Sigmoid colon (tissue), 7 donors: ENCODE data around the gene CLIP4. TPM values are rescaled to one million over a fixed set of nuclear protein-coding genes. Genes with fewer than 3 reads are reported as not detected.

Experiments used
- DNase-seq: peaks from one replicate; pipeline ENCODE4 v3.0.0-alpha.2; 2019
- H3K27ac ChIP-seq, 4 donors: fragments of 200-600 bp; sonication (generic); one replicate each; pipeline ENCODE4 v1.5.1; 2016 to 2019; ENCODE audit warnings: mild to moderate bottlenecking in 1 of 4
- H3K27me3 ChIP-seq, 3 donors: fragments of 200-600 bp; sonication (generic); one replicate each; pipeline ENCODE4 v1.5.1; 2019; ENCODE audit warnings: mild to moderate bottlenecking in 1 of 3
- H3K36me3 ChIP-seq, 4 donors: fragments of 200-600 bp; sonication (generic); one replicate each; pipeline ENCODE4 v1.5.1; 2016 to 2019
- H3K4me1 ChIP-seq, 4 donors: fragments of 200-600 bp; sonication (generic); one replicate each; pipeline ENCODE4 v1.5.1; 2017 to 2019
- H3K4me3 ChIP-seq, 4 donors: fragments of 200-600 bp; sonication (generic); one replicate each; pipeline ENCODE4 v1.5.1; 2017 to 2019; ENCODE audit warnings: mild to moderate bottlenecking in 2 of 4, moderate library complexity in 1 of 4
- H3K9me3 ChIP-seq, 4 donors: fragments of 200-600 bp in 3 of 4; sonication (generic) in 3 of 4; one replicate each; pipeline versions ENCODE4 v1.5.1 to v1.6.1; 2013 to 2019
- CTCF ChIP-seq, 4 experiments: fragments of 450-650 bp in 3 of 4; fragments of 200-600 bp in 1 of 4; IDR thresholded peaks; one replicate each; pipeline ENCODE4 v1.5.1; 2016 to 2019; ENCODE audit warnings: antibody characterized with exemption in 4 of 4, mild to moderate bottlenecking in 3 of 4, moderate library complexity in 2 of 4
- EP300 ChIP-seq, 4 donors: sonication (generic); formaldehyde crosslinking; IDR thresholded peaks; one replicate each; pipeline ENCODE4 v1.6.1; 2017; ENCODE audit warnings: antibody characterized with exemption in 4 of 4
- POLR2A ChIP-seq, 2 donors: fragments of 450-650 bp; IDR thresholded peaks; one replicate each; pipeline ENCODE4 v1.6.1; 2016; ENCODE audit warnings: antibody characterized with exemption in 2 of 2, mild to moderate bottlenecking in 2 of 2, moderate library complexity in 2 of 2
- POLR2AphosphoS5 ChIP-seq, 4 donors: sonication (generic); formaldehyde crosslinking; IDR thresholded peaks; one replicate each; pipeline ENCODE4 v1.6.1; 2017; ENCODE audit warnings: antibody characterized with exemption in 4 of 4
- WGBS, 2 donors: extraction: QIAGEN DNeasy Blood & Tissue Kit; methylation state at CpG; one replicate each; pipeline ENCODE4 v1.1.7; 2013; 5-methylcytosine and 5-hydroxymethylcytosine counted together
- intact Hi-C: fragments of 100-400 bp; cut with DNase I; formaldehyde crosslinking; loops from one replicate; pipeline ENCODE4 v1.15.1; 2023
- polyA plus RNA-seq, 3 donors: library from polyadenylated mRNA; stranded (reverse); fragments of 200-250 nt; gene quantifications; one replicate each; pipeline ENCODE4 v1.2.3, GENCODE V29; 2013
- total RNA-seq, 4 donors: library from RNA; depleted of rRNA; stranded (reverse); fragments of >200 nt; gene quantifications; one replicate each; pipeline ENCODE4 v1.1.0, GENCODE V29; 2016
- donor health status: healthy with polysubstance abuse.
- donor health status: Bipolar disorder and iron deficiency.
- donor health status: healthy.

The CLIP4 gene
- total and polyA plus RNA-seq, 7 donors: 1.8 to 94.6 (median 68.5) TPM

GRCh38 chr2:29139152-29139551, 23.9 kb downstream of the CLIP4 start:
- no peaks in the 10 kb centered on the region for H3K4me1 ChIP-seq
- H3K9me3 ChIP-seq: no peaks in the 10 kb centered on the region
- no peaks in the 10 kb centered on the region for H3K27me3 ChIP-seq
- intact Hi-C loops: no loop called here
- no peak overlapping the region for H3K4me3 ChIP-seq
- DNase-seq: no peak
- WGBS, 2 donors: 92 to 93% methylated on average over 3 of the region's 3 CpGs
- H3K27ac ChIP-seq: no peak overlapping the region
- TF ChIP-seq EP300 (IDR thresholded peaks at IDR 0.05) (no peak), CTCF (IDR thresholded peaks at IDR 0.05) (no peak), POLR2AphosphoS5 (IDR thresholded peaks at IDR 0.05) (no peak), POLR2A (IDR thresholded peaks at IDR 0.05) (no peak)
- peaks cover 3 to 40% (median 7%) of the 10 kb centered on the region in 4 donors for H3K36me3 ChIP-seq

- 21 to 51% methylated on average over 1 of the region's 1 CpG for WGBS, 2 donors
- no peaks in the 10 kb centered on the region for H3K4me1 ChIP-seq
- H3K27me3 ChIP-seq: no peaks in the 10 kb centered on the region
- H3K36me3 ChIP-seq: peaks cover 4 to 40% (median 11%) of the 10 kb centered on the region in 4 donors
- no peak overlapping the region for H3K27ac ChIP-seq
- H3K9me3 ChIP-seq: no peaks in the 10 kb centered on the region
- DNase-seq: no peak
- no peak for TF ChIP-seq CTCF (IDR thresholded peaks at IDR 0.05)
- TF ChIP-seq EP300 (IDR thresholded peaks at IDR 0.05): no peak
- TF ChIP-seq POLR2A (IDR thresholded peaks at IDR 0.05): no peak
- TF ChIP-seq POLR2AphosphoS5 (IDR thresholded peaks at IDR 0.05): no peak
- no peak overlapping the region for H3K4me3 ChIP-seq
- intact Hi-C loops: no loop called here
Observed at GRCh38 chr2:29139731-29140130, 24.5 kb downstream of the CLIP4 start.

GRCh38 chr2:29143657-29144056, 28.4 kb downstream of the CLIP4 start:
- Histone ChIP-seq H3K4me3 (no peak overlapping the region), H3K27me3 (no peaks in the 10 kb centered on the region), H3K27ac (no peak overlapping the region), H3K36me3 (peaks cover 11 to 41% (median 16%) of the 10 kb centered on the region in 4 donors), H3K4me1 (no peaks in the 10 kb centered on the region), H3K9me3 (no peaks in the 10 kb centered on the region)
- intact Hi-C loops: no loop called here
- TF ChIP-seq POLR2AphosphoS5 (IDR thresholded peaks at IDR 0.05) (peak in 1 of 4 donors; percentile 26), POLR2A (IDR thresholded peaks at IDR 0.05) (no peak)
- no peak for DNase-seq
- 87 to 88% methylated on average over 6 of the region's 6 CpGs for WGBS, 2 donors

DNA sequence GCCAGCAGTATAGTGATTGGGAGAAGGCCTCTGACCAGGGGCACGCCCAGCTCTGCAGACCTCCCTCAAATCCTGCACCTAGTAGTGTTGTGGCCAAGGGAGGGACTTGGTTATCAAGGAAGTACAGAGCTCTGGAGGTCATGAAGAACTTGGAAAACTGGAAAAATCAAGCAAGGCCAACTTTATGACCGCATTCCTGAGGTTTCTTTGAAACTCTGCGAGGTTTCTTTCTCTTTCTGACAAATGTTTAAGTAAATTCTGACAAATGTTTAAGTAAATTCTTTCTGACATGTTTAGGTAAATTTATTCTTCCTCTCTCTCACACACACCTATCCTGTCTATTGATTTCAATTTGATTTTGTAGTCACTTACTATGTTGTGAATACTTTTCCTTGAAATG, 31.0 kb downstream of the CLIP4 start:
- no peak for TF ChIP-seq POLR2A (IDR thresholded peaks at IDR 0.05)
- no peak for TF ChIP-seq POLR2AphosphoS5 (IDR thresholded peaks at IDR 0.05)
- no peak for TF ChIP-seq EP300 (IDR thresholded peaks at IDR 0.05)
- no peak for TF ChIP-seq CTCF (IDR thresholded peaks at IDR 0.05)
- 76 to 79% methylated on average over 3 of the region's 3 CpGs for WGBS, 2 donors
- no peaks in the 10 kb centered on the region for H3K27me3 ChIP-seq

GRCh38 chr2:29147963-29148362, 32.7 kb downstream of the CLIP4 start:
- Histone ChIP-seq H3K27ac (no peak overlapping the region), H3K36me3 (peaks cover 11 to 52% (median 16%) of the 10 kb centered on the region in 4 donors), H3K4me1 (no peaks in the 10 kb centered on the region), H3K27me3 (no peaks in the 10 kb centered on the region), H3K9me3 (no peaks in the 10 kb centered on the region), H3K4me3 (no peak overlapping the region)
- intact Hi-C loops: no loop called here
- no peak for DNase-seq
- TF ChIP-seq CTCF (IDR thresholded peaks at IDR 0.05) (no peak), POLR2A (IDR thresholded peaks at IDR 0.05) (no peak), EP300 (IDR thresholded peaks at IDR 0.05) (no peak), POLR2AphosphoS5 (IDR thresholded peaks at IDR 0.05) (no peak)
- 56 to 75% methylated on average over 3 of the region's 3 CpGs for WGBS, 2 donors

More for the DNA sequence above, 31.0 kb downstream of the CLIP4 start:
- no peak for DNase-seq
- H3K4me1 ChIP-seq: no peaks in the 10 kb centered on the region
- no peak overlapping the region for H3K4me3 ChIP-seq
- intact Hi-C loops: no loop called here
- H3K27ac ChIP-seq: no peak overlapping the region
- peaks cover 11 to 41% (median 16%) of the 10 kb centered on the region in 4 donors for H3K36me3 ChIP-seq
- H3K9me3 ChIP-seq: no peaks in the 10 kb centered on the region
